ENCODE results near the gene UBN2. TPM values are rescaled to one million over a fixed set of nuclear protein-coding genes. Genes with fewer than 3 reads are reported as not detected.

The UBN2 gene
- 6.2 and 6.9 TPM in 2 replicates for total RNA-seq

DNA sequence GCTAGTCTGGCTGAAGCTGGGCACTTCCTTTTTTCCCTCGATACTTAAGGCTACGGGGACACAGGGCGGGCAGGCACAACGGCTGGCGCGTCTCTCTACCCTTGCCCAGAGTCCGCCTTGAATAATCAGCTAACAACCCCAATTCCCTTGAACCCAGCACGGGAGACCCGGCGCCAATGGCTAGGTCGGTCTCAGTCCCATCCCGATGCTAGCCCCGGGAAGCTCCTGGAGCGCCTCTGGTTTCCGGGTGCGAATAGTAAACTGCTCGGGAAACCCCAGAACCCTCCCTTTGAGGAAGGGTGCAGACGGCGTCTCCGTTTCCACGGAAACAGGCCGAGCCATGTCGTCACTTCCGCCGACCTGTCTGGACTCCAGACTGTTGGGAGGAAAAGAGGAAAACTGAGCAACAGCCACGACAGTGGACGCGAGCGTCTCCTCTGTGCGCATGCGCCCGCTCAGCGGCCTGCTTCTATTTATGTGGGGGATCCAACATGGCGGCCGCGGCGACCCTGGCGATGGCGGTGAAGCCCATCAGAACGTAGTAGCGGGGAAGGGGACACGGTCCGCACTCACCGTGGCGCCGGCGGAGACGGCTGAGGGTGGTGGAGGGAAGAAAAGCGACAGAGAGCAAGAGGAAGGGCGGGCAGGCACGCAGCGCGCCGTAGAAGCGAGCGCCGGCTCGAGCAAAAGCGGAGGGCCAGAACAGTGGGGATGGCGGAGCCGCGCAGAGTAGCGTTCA lies at the start of gene UBN2:
UBN2 (plus strand) TSS at position 464 of the 739 bp plus-strand sequence; CDS start at position 712, 248 bp downstream.

DNA sequence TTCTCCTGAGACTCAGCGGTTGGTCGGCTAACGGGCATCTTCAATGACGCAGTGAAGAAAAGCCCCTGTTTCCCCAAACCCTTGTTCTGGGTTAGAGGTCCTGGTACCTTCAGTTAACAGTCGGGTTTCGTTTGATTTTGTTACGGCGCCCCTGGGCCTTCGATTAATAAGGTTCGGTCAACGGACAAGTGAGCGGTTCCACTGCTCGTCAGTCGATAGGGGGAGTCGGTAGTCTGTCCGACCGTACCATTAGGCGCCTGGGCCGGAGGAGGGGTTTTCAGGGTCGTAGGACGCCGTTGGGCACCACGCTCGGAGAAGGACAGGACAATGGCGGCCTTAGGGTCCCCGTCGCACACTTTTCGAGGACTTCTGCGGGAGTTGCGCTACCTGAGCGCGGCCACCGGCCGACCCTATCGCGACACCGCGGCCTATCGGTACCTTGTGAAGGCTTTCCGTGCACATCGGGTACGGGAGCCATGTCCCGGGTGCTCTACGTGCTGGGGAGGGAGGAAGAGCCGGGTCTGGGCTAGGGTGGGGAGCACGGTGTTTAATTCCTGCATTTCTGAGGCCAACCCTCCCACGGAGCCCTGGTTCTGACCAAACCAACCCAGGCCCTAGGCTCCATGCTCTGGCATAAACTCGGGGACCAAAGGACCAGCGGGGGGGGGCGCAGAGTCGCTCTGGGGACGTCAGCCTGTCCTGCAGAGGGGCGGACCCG lies 110.2 kb downstream of the UBN2 start, which contains the start of gene FMC1:
FMC1 (plus strand) TSS at position 280 of the 718 bp plus-strand sequence; CDS start at position 328, 48 bp downstream.

Other genes with a start within 250 kb of the UBN2 start
- 0.85 and 1.6 TPM in 2 replicates for gene KIAA1549, start 249.8 kb upstream of the UBN2 start, total RNA-seq
- gene ZC3HAV1L, start 195.2 kb upstream of the UBN2 start, total RNA-seq = 17.9 and 23.7 TPM in 2 replicates
- gene ZC3HAV1, start 121.5 kb upstream of the UBN2 start, total RNA-seq = 39.7 and 42.8 TPM in 2 replicates
- 3.6 and 4.8 TPM in 2 replicates for gene FMC1, start 110.1 kb downstream of the UBN2 start, total RNA-seq
- gene LUC7L2, start 128.7 kb downstream of the UBN2 start, total RNA-seq = 43.5 and 47.7 TPM in 2 replicates

Measured in smooth muscle cell of the pulmonary artery (primary cell).